WTC11 (cell line): Measurements from ENCODE around the gene PLXNA2. TPM values are rescaled to one million over a fixed set of nuclear protein-coding genes. Genes with fewer than 3 reads are reported as not detected.

ENCODE experiments used
- ATAC-seq: fragments of 200-7000 bp; cut with Tn5 transposase; 2 replicates; pipeline ENCODE4 v1.10.0; 2021; ENCODE audit warnings: mild to moderate bottlenecking, moderate library complexity
- CTCF ChIA-PET: fragments of 300-600 bp; sonication (Branson Sonifier 250); formaldehyde crosslinking; loops from one replicate; lab custom pipeline; 2021; ENCODE audit warnings: antibody characterized with exemption; lab: Charles Lee
- POLR2A ChIA-PET: fragments of 350-600 bp; sonication (Branson Sonifier 250); formaldehyde crosslinking; loops from one replicate; lab custom pipeline; 2021; ENCODE audit warnings: antibody characterized with exemption; lab: Charles Lee
- DNase-seq: peaks from one replicate; pipeline ENCODE4 v3.0.0; 2021; ENCODE audit warnings: low spot score
- H3K27ac Mint-ChIP-seq: 2 replicates; pipeline ENCODE4 v1.8.0; 2021; ENCODE audit warnings: mixed read lengths
- H3K27me3 Mint-ChIP-seq: 2 replicates; pipeline ENCODE4 v1.8.0; 2021; ENCODE audit warnings: low read depth, mild to moderate bottlenecking, moderate library complexity, mixed read lengths
- H3K36me3 Mint-ChIP-seq: 2 replicates; pipeline ENCODE4 v1.8.0; 2021; ENCODE audit warnings: mixed read lengths
- H3K4me1 Mint-ChIP-seq: 2 replicates; pipeline ENCODE4 v1.8.0; 2022; ENCODE audit warnings: mixed read lengths
- H3K4me3 Mint-ChIP-seq: 2 replicates; pipeline ENCODE4 v1.8.0; 2021; ENCODE audit warnings: mild to moderate bottlenecking, moderate library complexity, mixed read lengths
- H3K9me3 Mint-ChIP-seq: 2 replicates; pipeline ENCODE4 v1.8.0; 2021; ENCODE audit warnings: mixed read lengths
- AFF4 ChIP-seq: sonication (generic); formaldehyde crosslinking; IDR thresholded peaks from 2 replicates; pipeline ENCODE4 v1.8.1; 2023; ENCODE audit warnings: mild to moderate bottlenecking, missing genetic modification reagents, borderline replicate concordance
- ATF1 ChIP-seq: sonication (generic); formaldehyde crosslinking; IDR thresholded peaks from 2 replicates; pipeline ENCODE4 v1.8.1; 2023; ENCODE audit warnings: mild to moderate bottlenecking, moderate library complexity, missing genetic modification reagents
- E2F4 ChIP-seq: sonication (generic); formaldehyde crosslinking; IDR thresholded peaks from 2 replicates; pipeline ENCODE4 v1.8.1; 2022; ENCODE audit warnings: low read depth, mild to moderate bottlenecking, moderate library complexity, missing genetic modification reagents, borderline replicate concordance
- ERG ChIP-seq: fragments of 250-450 bp; sonication (Bioruptor Pico); IDR thresholded peaks from 2 replicates; pipeline ENCODE4 v1.8.0; 2021; ENCODE audit warnings: mild to moderate bottlenecking
- ETV6 ChIP-seq: sonication (generic); formaldehyde crosslinking; IDR thresholded peaks from 2 replicates; pipeline ENCODE4 v1.8.1; 2022; ENCODE audit warnings: mild to moderate bottlenecking, missing genetic modification reagents
- FOXP1 ChIP-seq: sonication (generic); formaldehyde crosslinking; IDR thresholded peaks from 2 replicates; pipeline ENCODE4 v1.8.0; 2022; ENCODE audit warnings: missing genetic modification reagents, mild to moderate bottlenecking, moderate library complexity, borderline replicate concordance
- GRHL2 ChIP-seq: fragments of 250-450 bp; sonication (Bioruptor Pico); IDR thresholded peaks from 2 replicates; pipeline ENCODE4 v1.8.0; 2022; ENCODE audit warnings: mild to moderate bottlenecking, moderate library complexity; ENCODE audit not compliant: insufficient replicate concordance, severe bottlenecking
- IRF2 ChIP-seq: sonication (generic); formaldehyde crosslinking; IDR thresholded peaks from 2 replicates; pipeline ENCODE4 v1.8.0; 2022; ENCODE audit warnings: low read depth, missing genetic modification reagents, borderline replicate concordance
- JUN ChIP-seq: sonication (generic); formaldehyde crosslinking; IDR thresholded peaks from 2 replicates; pipeline ENCODE4 v1.8.0; 2023; ENCODE audit warnings: mild to moderate bottlenecking, missing genetic modification reagents
- MXD4 ChIP-seq: fragments of 250-450 bp; sonication (Bioruptor Pico); IDR thresholded peaks from 2 replicates; pipeline ENCODE4 v1.8.0; 2021; ENCODE audit warnings: mild to moderate bottlenecking, moderate library complexity, borderline replicate concordance
- NFATC4 ChIP-seq: fragments of 250-450 bp; sonication (Bioruptor Pico); IDR thresholded peaks from 2 replicates; pipeline ENCODE4 v1.9.0; 2021; ENCODE audit warnings: mild to moderate bottlenecking
- NFYB ChIP-seq: sonication (generic); formaldehyde crosslinking; conservative IDR thresholded peaks from 2 replicates; pipeline ENCODE4 v1.8.0; 2022; ENCODE audit warnings: low read depth, missing genetic modification reagents
- RORB ChIP-seq: fragments of 250-450 bp; sonication (Bioruptor Pico); IDR thresholded peaks from 2 replicates; pipeline ENCODE4 v1.9.0; 2021; ENCODE audit warnings: mild to moderate bottlenecking
- SMAD4 ChIP-seq: sonication (generic); formaldehyde crosslinking; IDR thresholded peaks from 2 replicates; pipeline ENCODE4 v1.8.0; 2022; ENCODE audit warnings: mild to moderate bottlenecking, missing genetic modification reagents
- TEAD4 ChIP-seq: sonication (generic); formaldehyde crosslinking; IDR thresholded peaks from 2 replicates; pipeline ENCODE4 v1.8.0; 2022; ENCODE audit warnings: mild to moderate bottlenecking, missing genetic modification reagents
- ZNF121 ChIP-seq: sonication (generic); formaldehyde crosslinking; IDR thresholded peaks from 2 replicates; pipeline ENCODE4 v1.8.0; 2023; ENCODE audit warnings: missing genetic modification reagents
- ZNF317 ChIP-seq: sonication (generic); formaldehyde crosslinking; IDR thresholded peaks from 2 replicates; pipeline ENCODE4 v1.8.1; 2023; ENCODE audit warnings: low read depth, mild to moderate bottlenecking, moderate library complexity, missing genetic modification reagents, borderline replicate concordance
- ZNF396 ChIP-seq: fragments of 250-450 bp; sonication (Bioruptor Pico); IDR thresholded peaks from 2 replicates; pipeline ENCODE4 v1.8.0; 2021; ENCODE audit warnings: mild to moderate bottlenecking, moderate library complexity, borderline replicate concordance
- ZNF425 ChIP-seq: fragments of 250-450 bp; sonication (Bioruptor Pico); conservative IDR thresholded peaks from 2 replicates; pipeline ENCODE4 v1.9.0; 2021; ENCODE audit warnings: mild to moderate bottlenecking
- ZNF532 ChIP-seq: fragments of 250-450 bp; sonication (Bioruptor Pico); IDR thresholded peaks from 2 replicates; pipeline ENCODE4 v1.9.0; 2021; ENCODE audit warnings: mild to moderate bottlenecking, borderline replicate concordance
- ZSCAN18 ChIP-seq: fragments of 250-450 bp; sonication (Bioruptor Pico); IDR thresholded peaks from 2 replicates; pipeline ENCODE4 v2.1.2; 2022; ENCODE audit warnings: mild to moderate bottlenecking, moderate library complexity
- total RNA-seq: library from RNA; stranded (reverse); gene quantifications from 3 replicates; pipeline ENCODE4 v1.2.3, GENCODE V29; 2021

PLXNA2 gene
- total RNA-seq, 1 experiment from 2014 or later, result 4.2 TPM

- H3K9me3 Mint-ChIP-seq, result no peaks in the 10 kb centered on the region
- H3K4me3 Mint-ChIP-seq, result no peak overlapping the region
- H3K27ac Mint-ChIP-seq, result no peak overlapping the region
- no peaks in the 10 kb centered on the region for H3K27me3 Mint-ChIP-seq
- CTCF ChIA-PET, result interaction anchor here (1.1 to 3.4 kb wide), 7 partner anchors 20 to 162 kb away, joined by 3 to 10 read pairs (median 7); partner anchors contain the start of gene PLXNA2
- TF ChIP-seq ZNF121, result no peak
- no peak for TF ChIP-seq SMAD4 (CRISPR knock-in tag)
- no peak for TF ChIP-seq ZNF425 (CRISPR knock-in tag)
- no peak for TF ChIP-seq AFF4 (CRISPR knock-in tag)
- no peak for TF ChIP-seq RORB (CRISPR knock-in tag)
- TF ChIP-seq FOXP1 (CRISPR knock-in tag), result no peak
- no peak for TF ChIP-seq ERG (CRISPR knock-in tag)
- TF ChIP-seq ZNF396 (CRISPR knock-in tag), result no peak
- TF ChIP-seq NFATC4 (CRISPR knock-in tag), result no peak
- no peak for TF ChIP-seq IRF2 (CRISPR knock-in tag)
- TF ChIP-seq NFYB (CRISPR knock-in tag), result no peak
- no peak for TF ChIP-seq GRHL2
- no peak for TF ChIP-seq JUN (CRISPR knock-in tag)
- no peak for ATAC-seq
- no peaks in the 10 kb centered on the region for H3K36me3 Mint-ChIP-seq
- POLR2A ChIA-PET, result interaction anchor here (0.7 kb wide), 1 partner anchor 95 kb away, joined by 5 read pairs; no protein-coding TSS in a partner anchor
- no peak for DNase-seq
- H3K4me1 Mint-ChIP-seq, result peaks cover 29% of the 10 kb centered on the region
Measured at GRCh38 chr1:208083016-208083714, 161.0 kb downstream of the PLXNA2 start.

GRCh38 chr1:208081972-208082371 lies 162.2 kb downstream of the PLXNA2 start:
- Mint-ChIP-seq H3K36me3 (no peaks in the 10 kb centered on the region), H3K4me1 (peaks cover 38% of the 10 kb centered on the region), H3K9me3 (no peaks in the 10 kb centered on the region), H3K27ac (no peak overlapping the region), H3K27me3 (no peaks in the 10 kb centered on the region; the same call in 1 of the 2 replicates), H3K4me3 (no peak overlapping the region)
- ATAC-seq (peak; percentile 67), DNase-seq (no peak)
- ChIA-PET CTCF (interaction anchor here (0.8 to 3.4 kb wide), 4 partner anchors 10 to 156 kb away, joined by 3 to 10 read pairs (median 4); no protein-coding TSS in a partner anchor), POLR2A (no interaction called here)
- TF ChIP-seq MXD4, result no peak
- no peak for TF ChIP-seq TEAD4 (CRISPR knock-in tag)
- no peak for TF ChIP-seq ETV6 (CRISPR knock-in tag)
- TF ChIP-seq ATF1 (CRISPR knock-in tag), result no peak
- TF ChIP-seq E2F4 (CRISPR knock-in tag), result no peak
- no peak for TF ChIP-seq ZNF532 (CRISPR knock-in tag)
- no peak for TF ChIP-seq ZSCAN18
- no peak for TF ChIP-seq ZNF317
